Anterior cingulate cortex (tissue), 58 donors: ENCODE results near the gene PLXNA1.

ENCODE experiments used
- DNase-seq, 58 donors: peaks; one replicate each; lab custom pipeline; 2025; lab: John Stamatoyannopoulos, UW

Gene PLXNA1

GRCh38 chr3:126964261-126964660 is 18.7 kb upstream of the PLXNA1 start:
- DNase-seq, result no peak

GRCh38 chr3:126964950-126965349 is 18.0 kb upstream of the PLXNA1 start:
- no peak for DNase-seq

- DNase-seq, result no peak
Observed at GRCh38 chr3:126965526-126966080, 17.3 kb upstream of the PLXNA1 start.

- no peak for DNase-seq
Observed at GRCh38 chr3:126967386-126967785, 15.5 kb upstream of the PLXNA1 start.

GRCh38 chr3:126968391-126969390 is 14.2 kb upstream of the PLXNA1 start:
- no peak for DNase-seq

- DNase-seq, result peak in 2 of 58 donors; percentile 14 to 27
Observed at GRCh38 chr3:126969586-126969985, 13.3 kb upstream of the PLXNA1 start.

- no peak for DNase-seq
Observed at GRCh38 chr3:126970101-126970500, 12.8 kb upstream of the PLXNA1 start.

GRCh38 chr3:126970921-126971320 is 12.0 kb upstream of the PLXNA1 start:
- no peak for DNase-seq

- DNase-seq, result peak in 24 of 58 donors; percentile 20 to 63 (median 38)
Observed at GRCh38 chr3:126971891-126972351, 11.0 kb upstream of the PLXNA1 start.

- no peak for DNase-seq
Observed at GRCh38 chr3:126972866-126973265, 10.0 kb upstream of the PLXNA1 start.

- DNase-seq, result no peak
Observed at GRCh38 chr3:126973814-126974213, 9.1 kb upstream of the PLXNA1 start.

- DNase-seq, result no peak
Observed at GRCh38 chr3:126974756-126975155, 8.2 kb upstream of the PLXNA1 start.

- no peak for DNase-seq
Observed at GRCh38 chr3:126976906-126977305, 6.0 kb upstream of the PLXNA1 start.

GRCh38 chr3:126977821-126978220 is 5.1 kb upstream of the PLXNA1 start:
- DNase-seq, result no peak

GRCh38 chr3:126978291-126978690 is 4.6 kb upstream of the PLXNA1 start:
- no peak for DNase-seq

- no peak for DNase-seq
Observed at GRCh38 chr3:126979046-126979628, 3.8 kb upstream of the PLXNA1 start.

- DNase-seq, result no peak
Observed at GRCh38 chr3:126980266-126980811, 2.6 kb upstream of the PLXNA1 start.

GRCh38 chr3:126982126-126982470 is 817 bp upstream of the PLXNA1 start:
- DNase-seq, result peak in 1 of 58 donors; percentile 61

- peak in 1 of 58 donors; percentile 24 for DNase-seq
Observed at GRCh38 chr3:126983276-126983652, 349 bp downstream of the PLXNA1 start.

GRCh38 chr3:126983653-126984390 is 907 bp downstream of the PLXNA1 start:
- DNase-seq, result no peak
